ENCODE measurements around the gene CTTNBP2.

DNA sequence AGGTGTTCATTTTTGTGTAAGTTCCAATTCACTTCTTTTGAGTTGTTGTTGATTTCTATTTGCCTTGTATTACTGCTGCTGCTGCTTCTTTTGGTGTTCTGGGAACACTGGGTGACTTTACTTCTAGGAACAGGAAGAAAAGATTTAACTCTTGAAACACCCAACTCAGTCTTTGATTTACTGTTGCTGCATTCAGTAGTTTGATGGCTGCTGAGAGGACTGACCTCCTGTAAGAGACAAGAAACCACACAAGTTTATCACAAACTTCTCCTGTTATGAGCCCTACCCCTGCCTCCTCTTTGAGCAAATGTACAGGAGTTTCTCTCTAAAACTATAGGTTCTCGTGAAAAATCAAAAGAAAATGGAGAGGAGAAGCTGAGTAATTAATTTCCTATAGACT is 161.7 kb downstream of the CTTNBP2 start:
- TF ChIP-seq, protein P1, sequence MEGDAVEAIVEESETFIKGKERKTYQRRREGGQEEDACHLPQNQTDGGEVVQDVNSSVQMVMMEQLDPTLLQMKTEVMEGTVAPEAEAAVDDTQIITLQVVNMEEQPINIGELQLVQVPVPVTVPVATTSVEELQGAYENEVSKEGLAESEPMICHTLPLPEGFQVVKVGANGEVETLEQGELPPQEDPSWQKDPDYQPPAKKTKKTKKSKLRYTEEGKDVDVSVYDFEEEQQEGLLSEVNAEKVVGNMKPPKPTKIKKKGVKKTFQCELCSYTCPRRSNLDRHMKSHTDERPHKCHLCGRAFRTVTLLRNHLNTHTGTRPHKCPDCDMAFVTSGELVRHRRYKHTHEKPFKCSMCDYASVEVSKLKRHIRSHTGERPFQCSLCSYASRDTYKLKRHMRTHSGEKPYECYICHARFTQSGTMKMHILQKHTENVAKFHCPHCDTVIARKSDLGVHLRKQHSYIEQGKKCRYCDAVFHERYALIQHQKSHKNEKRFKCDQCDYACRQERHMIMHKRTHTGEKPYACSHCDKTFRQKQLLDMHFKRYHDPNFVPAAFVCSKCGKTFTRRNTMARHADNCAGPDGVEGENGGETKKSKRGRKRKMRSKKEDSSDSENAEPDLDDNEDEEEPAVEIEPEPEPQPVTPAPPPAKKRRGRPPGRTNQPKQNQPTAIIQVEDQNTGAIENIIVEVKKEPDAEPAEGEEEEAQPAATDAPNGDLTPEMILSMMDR (IDR thresholded peaks at IDR 0.05) = no peak
- TF ChIP-seq POLR2AphosphoS5 (IDR thresholded peaks at IDR 0.05; ENCODE audit: insufficient read depth in 1 of 2, low read depth in 1 of 2) = no peak
